HuH-7 (cell line): ENCODE data around the gene IMMP2L.

Experiments
- DNase-seq: peaks from one replicate; pipeline ENCODE4 v3.0.0; 2011; ENCODE audit warnings: low spot score

IMMP2L gene

DNA sequence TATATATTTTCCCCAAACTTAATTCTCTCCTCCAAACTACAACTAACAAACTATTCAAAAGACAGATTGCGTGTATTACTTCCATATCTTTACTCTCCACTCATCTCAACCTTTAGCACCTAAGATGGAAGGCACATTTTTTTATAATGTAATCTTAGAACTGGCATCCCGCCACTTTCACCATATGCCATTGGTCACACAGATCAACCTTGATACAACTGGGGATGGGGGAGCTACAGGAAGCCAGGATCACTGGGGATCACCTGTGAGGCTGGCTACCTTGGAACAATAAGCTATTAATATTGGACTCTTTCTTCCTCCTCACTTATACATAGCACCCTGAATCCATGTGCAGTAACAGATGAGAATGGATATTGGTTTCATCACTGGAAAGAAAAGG, 941.0 kb downstream of the IMMP2L start:
- DNase-seq: no peak

DNA sequence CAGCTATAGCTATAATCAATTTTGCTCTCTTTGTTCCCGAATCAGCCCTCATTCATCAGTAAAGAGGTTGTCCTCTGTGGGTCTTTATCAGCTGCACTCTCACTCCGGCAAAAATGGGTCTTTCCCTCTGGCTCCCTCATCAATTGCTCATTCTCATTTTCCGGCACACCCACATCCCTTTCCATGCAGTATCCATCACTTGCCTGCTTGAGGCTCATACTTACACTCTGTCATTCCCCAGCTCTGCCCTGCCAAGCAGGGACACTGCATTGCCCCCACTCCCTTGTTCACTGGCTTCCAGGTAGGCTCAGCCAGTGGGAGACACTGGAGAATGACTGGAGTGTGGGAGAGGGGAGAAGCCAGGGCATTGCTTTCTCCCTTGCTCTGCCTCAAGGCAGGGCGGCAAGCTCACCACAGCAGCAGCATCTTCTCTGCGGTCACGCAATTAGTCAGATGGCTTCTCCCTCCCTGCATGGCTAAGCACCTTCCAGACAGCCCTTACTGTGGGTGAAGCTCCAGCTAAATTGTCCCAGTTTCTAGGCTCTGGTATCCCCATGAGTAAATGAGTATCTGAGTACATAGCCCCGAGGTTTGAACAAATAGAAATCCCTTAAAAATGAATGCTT, 942.1 kb downstream of the IMMP2L start:
- DNase-seq: no peak
